DOHH2 (cell line): Measurements from ENCODE around the gene IQGAP3.

Experiments
- CTCF ChIP-seq: fragments of 200-600 bp; sonication (generic); IDR thresholded peaks from one replicate; pipeline ENCODE4 v1.5.1; 2014; ENCODE audit warnings: antibody characterized with exemption, mild to moderate bottlenecking, low read depth, low read length; ENCODE audit not compliant: poor library complexity, severe bottlenecking
- EZH2phosphoT487 ChIP-seq: fragments of 200-600 bp; sonication (generic); IDR thresholded peaks from 2 replicates; pipeline ENCODE4 v1.6.1; 2017; ENCODE audit warnings: borderline replicate concordance, mild to moderate bottlenecking, antibody characterized with exemption, low read length, moderate library complexity, mixed read lengths

DNA sequence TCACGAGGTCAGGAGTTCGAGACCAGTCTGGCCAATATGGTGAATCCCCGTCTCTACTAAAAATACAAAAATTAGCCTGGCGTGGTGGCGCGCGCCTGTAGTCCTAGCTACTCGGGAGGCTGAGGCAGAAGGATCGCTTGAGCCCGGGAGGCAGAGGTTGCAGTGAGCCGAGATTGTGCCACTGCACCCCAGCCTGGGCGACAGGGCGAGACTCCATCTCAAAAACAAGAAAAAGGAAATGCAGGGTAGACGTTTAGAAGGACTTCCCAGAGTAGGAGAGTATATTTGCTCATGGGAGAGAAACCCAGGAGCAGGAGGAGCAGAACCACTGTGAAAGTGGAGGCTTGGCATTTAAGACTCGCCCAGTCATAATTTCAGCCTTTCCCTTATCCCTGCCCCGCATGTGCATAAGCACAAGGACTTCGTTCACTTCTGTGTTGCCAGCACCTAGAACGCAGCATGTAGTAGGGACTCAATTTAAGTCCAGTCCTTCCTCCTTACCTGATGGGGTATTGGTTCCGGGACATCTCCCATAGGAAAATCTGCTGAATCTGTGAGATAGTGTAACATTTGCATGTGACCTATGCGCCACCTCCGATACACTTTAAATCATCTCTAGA is 66.6 kb downstream of the IQGAP3 start:
- no peak for TF ChIP-seq CTCF
- TF ChIP-seq EZH2phosphoT487, result no peak
